Gastroesophageal sphincter (tissue), 3 donors: ENCODE measurements around the gene YES1.
"Not testable (repeated sequence)": the region's sequence is repeated elsewhere in the genome, so short reads cannot be mapped to it uniquely, and the experiment has no call there.

Experiments
- CTCF ChIP-seq, 4 experiments: fragments of 200-600 bp in 2 of 4; fragments of 450-650 bp in 2 of 4; sonication (generic) in 1 of 4; IDR thresholded peaks; one replicate each; pipeline ENCODE4 v1.5.1; 2017 to 2019; ENCODE audit warnings: antibody characterized with exemption in 4 of 4, mild to moderate bottlenecking in 2 of 4, moderate library complexity in 2 of 4
- POLR2A ChIP-seq, 2 donors: fragments of 450-650 bp; IDR thresholded peaks; one replicate each; pipeline ENCODE4 v1.6.1; 2017; ENCODE audit warnings: antibody characterized with exemption in 2 of 2, mild to moderate bottlenecking in 2 of 2, moderate library complexity in 1 of 2

GRCh38 chr18:776044-776443 lies 36.0 kb downstream of the YES1 start:
- not testable (repeated sequence) for TF ChIP-seq CTCF, POLR2A (IDR thresholded peaks at IDR 0.05)
